ENCODE measurements around the gene AAR2.

The AAR2 gene

GRCh38 chr20:36285746-36286447, 49.6 kb downstream of the AAR2 start:
- no peak for DNase-seq

- DNase-seq: no peak
Measured at GRCh38 chr20:36297656-36298055, 61.4 kb downstream of the AAR2 start.

- DNase-seq: no peak
Measured at GRCh38 chr20:36298061-36298460, 61.8 kb downstream of the AAR2 start.

GRCh38 chr20:36298795-36299339, 62.6 kb downstream of the AAR2 start:
- DNase-seq: no peak

- DNase-seq: no peak
Measured at GRCh38 chr20:36299459-36299858, 63.2 kb downstream of the AAR2 start.

GRCh38 chr20:36301359-36302119, 65.3 kb downstream of the AAR2 start:
- DNase-seq: no peak

GRCh38 chr20:36303020-36303595, 66.8 kb downstream of the AAR2 start:
- no peak for DNase-seq

- DNase-seq: no peak
Measured at GRCh38 chr20:36303831-36304230, 67.6 kb downstream of the AAR2 start.

GRCh38 chr20:36304786-36305495, 68.7 kb downstream of the AAR2 start:
- no peak for DNase-seq

- DNase-seq: no peak
Measured at GRCh38 chr20:36305602-36306551, 69.6 kb downstream of the AAR2 start, which contains the start of gene DLGAP4. TSS of gene DLGAP4 (plus strand) at chr20:36306339. CDS start at chr20:36431718, 125,379 bp downstream.
